Thyroid gland (tissue), 4 donors: ENCODE measurements around the gene BTNL8.

ENCODE experiments used
- CTCF ChIP-seq, 6 experiments: fragments of 200-600 bp in 3 of 6; fragments of 450-650 bp in 3 of 6; sonication (generic) in 3 of 6; IDR thresholded peaks; one replicate each; pipeline ENCODE4 v1.5.1; 2016 to 2019; ENCODE audit warnings: antibody characterized with exemption in 6 of 6, mild to moderate bottlenecking in 2 of 6, inconsistent platforms in 1 of 6, moderate library complexity in 1 of 6
- POLR2A ChIP-seq, 2 donors: fragments of 450-650 bp; IDR thresholded peaks; one replicate each; pipeline ENCODE4 v1.6.1; 2017; ENCODE audit warnings: antibody characterized with exemption in 2 of 2, mild to moderate bottlenecking in 2 of 2, moderate library complexity in 1 of 2

- TF ChIP-seq POLR2A (IDR thresholded peaks at IDR 0.05) (no peak), CTCF (IDR thresholded peaks at IDR 0.05) (no peak)
Observed at GRCh38 chr5:180898621-180899246, at the start of gene BTNL8.
